Left ventricle myocardium inferior (tissue), 1 donor: ENCODE results near the gene KMT2D. TPM values are rescaled to one million over a fixed set of nuclear protein-coding genes. Genes with fewer than 3 reads are reported as not detected.

Source experiments
- DNase-seq: peaks from one replicate; pipeline ENCODE4 v3.0.0-alpha.2; 2020
- H3K27ac ChIP-seq: fragments of 200-600 bp; replicated peaks from 2 replicates; pipeline ENCODE4 v1.8.0; 2021
- H3K27me3 ChIP-seq: fragments of 200-600 bp; 2 replicates; pipeline ENCODE4 v1.8.0; 2021; ENCODE audit warnings: low read depth
- H3K36me3 ChIP-seq: fragments of 200-600 bp; 2 replicates; pipeline ENCODE4 v1.8.0; 2021
- H3K4me1 ChIP-seq: fragments of 200-600 bp; 2 replicates; pipeline ENCODE4 v1.8.0; 2021
- H3K4me3 ChIP-seq: fragments of 200-600 bp; 2 replicates; pipeline ENCODE4 v1.8.0; 2021; ENCODE audit warnings: mild to moderate bottlenecking, moderate library complexity
- H3K9me3 ChIP-seq: fragments of 200-600 bp; replicated peaks from 2 replicates; pipeline ENCODE4 v1.8.0; 2021
- CTCF ChIP-seq: fragments of 200-600 bp; IDR thresholded peaks from 2 replicates; pipeline ENCODE4 v1.8.0; 2021; ENCODE audit warnings: antibody characterized with exemption, mild to moderate bottlenecking, borderline replicate concordance
- intact Hi-C: fragments of 100-400 bp; cut with micrococcal nuclease; formaldehyde crosslinking; loops from one replicate; pipeline ENCODE4 v1.11.0; 2022
- total RNA-seq: library from RNA; stranded (reverse); fragmentation: NEBNext Ultra II Directional; extraction: Animal tissue kit (Norgen Biotek cat#: 25700); gene quantifications from one replicate; pipeline ENCODE4 v1.2.1, GENCODE V29; 2021
- donor health status: DM: no; HTN: yes; CAD: no; lungs with severe emphysema.

KMT2D gene
- total RNA-seq, 1 donor from 2014 or later: 38.5 TPM

GRCh38 chr12:49044660-49045059, 15.9 kb downstream of the KMT2D start:
- no peak for TF ChIP-seq CTCF
- Histone ChIP-seq H3K4me3 (no peak overlapping the region), H3K9me3 (no peaks in the 10 kb centered on the region), H3K4me1 (no peaks in the 10 kb centered on the region), H3K36me3 (peaks cover 100% of the 10 kb centered on the region), H3K27me3 (no peaks in the 10 kb centered on the region), H3K27ac (no peak overlapping the region)
- intact Hi-C loops: no loop called here
- no peak for DNase-seq

GRCh38 chr12:49043856-49044258, 16.7 kb downstream of the KMT2D start:
- Histone ChIP-seq H3K9me3 (no peaks in the 10 kb centered on the region), H3K4me1 (no peaks in the 10 kb centered on the region), H3K27me3 (no peaks in the 10 kb centered on the region), H3K27ac (no peak overlapping the region), H3K4me3 (no peak overlapping the region), H3K36me3 (peaks cover 100% of the 10 kb centered on the region)
- peak; percentile 72 for TF ChIP-seq CTCF
- DNase-seq: peak; percentile 50
- intact Hi-C loops: no loop called here

DNA sequence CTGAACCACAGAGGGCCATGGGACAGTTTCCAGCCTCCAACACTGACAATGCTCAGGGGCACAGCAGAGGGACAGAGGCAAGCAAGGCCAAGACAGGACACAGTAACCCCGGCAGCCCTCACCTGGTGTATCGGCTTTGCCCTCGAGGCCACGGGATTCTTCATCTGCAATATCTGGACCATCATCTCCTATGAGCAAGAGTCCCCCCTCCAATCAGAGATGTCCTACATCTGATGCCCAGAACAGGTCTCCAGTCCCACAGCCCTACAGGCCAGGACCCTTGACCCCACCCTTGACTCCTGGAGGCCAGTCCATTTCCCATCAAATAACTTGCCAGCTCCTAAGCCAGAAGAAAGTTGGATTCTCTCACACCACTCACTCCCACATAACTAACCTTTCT, 17.4 kb downstream of the KMT2D start:
- Histone ChIP-seq H3K9me3 (no peaks in the 10 kb centered on the region), H3K27ac (no peak overlapping the region)

DNA sequence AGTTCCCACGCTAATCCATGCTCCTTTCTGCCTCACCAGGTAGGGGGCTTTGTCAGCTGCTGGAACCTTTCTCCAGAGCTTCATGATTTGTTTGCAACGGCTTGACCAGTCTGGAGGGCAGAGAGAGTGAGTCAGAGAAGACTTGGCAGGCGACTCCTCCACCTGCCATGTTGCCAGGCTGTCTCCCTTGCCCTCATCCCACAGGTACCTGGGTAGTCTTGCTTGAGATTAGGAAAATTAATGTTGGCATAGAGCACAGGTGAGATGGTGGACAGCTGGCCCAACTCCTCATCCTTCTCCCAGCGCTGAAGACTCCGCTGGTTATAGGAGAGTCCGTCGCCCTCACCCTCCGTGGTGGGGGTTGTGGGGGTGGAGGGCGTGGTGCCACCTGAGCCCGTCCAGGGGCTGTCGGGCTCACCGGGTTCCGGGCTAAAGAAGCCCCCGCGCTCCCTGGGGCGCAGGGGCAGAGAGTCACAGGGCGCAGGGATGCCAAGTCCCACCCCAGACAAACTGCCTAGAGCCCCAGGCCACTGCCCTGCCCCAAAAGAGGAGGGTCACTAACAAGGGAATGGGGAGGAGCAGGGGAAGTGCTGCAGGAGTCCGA, 18.6 kb downstream of the KMT2D start:
- no peak overlapping the region for H3K4me3 ChIP-seq
- DNase-seq: no peak
- intact Hi-C loops: no loop called here
- H3K36me3 ChIP-seq: peaks cover 100% of the 10 kb centered on the region
- H3K9me3 ChIP-seq: no peaks in the 10 kb centered on the region
- H3K27me3 ChIP-seq: no peaks in the 10 kb centered on the region
- peaks cover 9% of the 10 kb centered on the region for H3K4me1 ChIP-seq
- TF ChIP-seq CTCF: no peak
- no peak overlapping the region for H3K27ac ChIP-seq

More for the DNA sequence above, 17.4 kb downstream of the KMT2D start:
- Histone ChIP-seq H3K36me3 (peaks cover 100% of the 10 kb centered on the region), H3K27me3 (no peaks in the 10 kb centered on the region), H3K4me1 (no peaks in the 10 kb centered on the region), H3K4me3 (no peak overlapping the region)
- DNase-seq: no peak
- intact Hi-C loops: no loop called here
- TF ChIP-seq CTCF: no peak

- intact Hi-C loops: no loop called here
- Histone ChIP-seq H3K4me1 (peaks cover 14% of the 10 kb centered on the region), H3K9me3 (no peaks in the 10 kb centered on the region), H3K36me3 (peaks cover 99% of the 10 kb centered on the region), H3K27me3 (no peaks in the 10 kb centered on the region), H3K27ac (no peak overlapping the region), H3K4me3 (no peak overlapping the region)
- DNase-seq: no peak
- TF ChIP-seq CTCF: no peak
Measured at GRCh38 chr12:49041036-49041880, 19.3 kb downstream of the KMT2D start.
